GM10266 (cell line): ENCODE results near the gene NSRP1.
"Not testable (repeated sequence)": the region's sequence is repeated elsewhere in the genome, so short reads cannot be mapped to it uniquely, and the experiment has no call there.

ENCODE experiments used
- DNase-seq: peaks from one replicate; pipeline ENCODE4 v3.0.0; 2012; ENCODE audit errors: extremely low spot score
- TF ChIP-seq, protein P1 (sequence below): IDR thresholded peaks from 2 replicates; pipeline ENCODE4 v1.5.1; 2012; ENCODE audit warnings: mild to moderate bottlenecking, low read depth; ENCODE audit not compliant: control insufficient read depth, insufficient read depth; ENCODE audit errors: missing control alignments

NSRP1 gene

GRCh38 chr17:30124273-30124796 lies 7.7 kb downstream of the NSRP1 start:
- TF ChIP-seq, protein P1, sequence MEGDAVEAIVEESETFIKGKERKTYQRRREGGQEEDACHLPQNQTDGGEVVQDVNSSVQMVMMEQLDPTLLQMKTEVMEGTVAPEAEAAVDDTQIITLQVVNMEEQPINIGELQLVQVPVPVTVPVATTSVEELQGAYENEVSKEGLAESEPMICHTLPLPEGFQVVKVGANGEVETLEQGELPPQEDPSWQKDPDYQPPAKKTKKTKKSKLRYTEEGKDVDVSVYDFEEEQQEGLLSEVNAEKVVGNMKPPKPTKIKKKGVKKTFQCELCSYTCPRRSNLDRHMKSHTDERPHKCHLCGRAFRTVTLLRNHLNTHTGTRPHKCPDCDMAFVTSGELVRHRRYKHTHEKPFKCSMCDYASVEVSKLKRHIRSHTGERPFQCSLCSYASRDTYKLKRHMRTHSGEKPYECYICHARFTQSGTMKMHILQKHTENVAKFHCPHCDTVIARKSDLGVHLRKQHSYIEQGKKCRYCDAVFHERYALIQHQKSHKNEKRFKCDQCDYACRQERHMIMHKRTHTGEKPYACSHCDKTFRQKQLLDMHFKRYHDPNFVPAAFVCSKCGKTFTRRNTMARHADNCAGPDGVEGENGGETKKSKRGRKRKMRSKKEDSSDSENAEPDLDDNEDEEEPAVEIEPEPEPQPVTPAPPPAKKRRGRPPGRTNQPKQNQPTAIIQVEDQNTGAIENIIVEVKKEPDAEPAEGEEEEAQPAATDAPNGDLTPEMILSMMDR, result no peak
- DNase-seq, result no peak

DNA sequence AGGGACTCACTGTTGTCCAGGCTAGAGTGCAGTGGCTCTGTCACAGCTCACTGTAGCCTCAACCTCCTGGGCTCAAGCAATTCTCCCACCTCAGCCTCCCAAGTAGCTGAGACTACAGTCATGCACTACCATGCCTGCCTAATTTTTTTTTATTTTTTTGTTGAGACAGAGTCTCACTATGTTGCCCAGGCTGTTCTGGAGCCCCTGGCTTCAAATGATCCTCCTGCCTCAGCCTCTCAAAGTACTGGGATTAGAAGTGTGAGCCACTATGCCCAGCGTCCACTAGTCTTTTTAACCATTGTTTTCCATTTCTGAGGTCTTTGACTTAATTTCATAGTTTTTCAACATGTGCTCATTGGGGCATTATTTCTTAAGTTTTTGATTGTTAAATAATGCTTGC lies 13.5 kb downstream of the NSRP1 start:
- TF ChIP-seq, protein P1, result no peak
- DNase-seq, result no peak

GRCh38 chr17:30132615-30133014 lies 16.0 kb downstream of the NSRP1 start:
- TF ChIP-seq, protein P1, result no peak

GRCh38 chr17:30133197-30133596 lies 16.6 kb downstream of the NSRP1 start:
- TF ChIP-seq, protein P1, result no peak
- no peak for DNase-seq

More at GRCh38 chr17:30132615-30133014, 16.0 kb downstream of the NSRP1 start:
- DNase-seq, result no peak

DNA sequence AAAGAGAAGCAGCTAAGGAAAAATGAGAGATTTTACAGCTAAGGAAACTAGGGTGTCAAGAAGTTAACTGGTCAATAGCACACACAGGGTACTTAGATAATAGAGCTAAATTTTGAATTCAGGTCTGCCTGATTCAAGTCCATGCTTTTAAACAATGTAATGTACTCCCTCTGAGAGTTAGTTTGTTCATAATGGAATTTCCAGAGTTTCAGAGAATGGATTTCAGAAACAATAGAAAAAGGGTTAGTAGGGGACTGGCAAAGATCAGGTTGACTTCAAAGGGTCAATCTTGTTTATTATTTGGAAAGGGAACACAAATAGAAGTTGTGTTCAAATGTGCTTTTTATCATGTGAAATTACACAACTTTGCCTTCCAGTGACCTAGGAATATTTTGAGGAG lies 17.9 kb downstream of the NSRP1 start:
- DNase-seq, result no peak

GRCh38 chr17:30137158-30137557 lies 20.5 kb downstream of the NSRP1 start:
- DNase-seq, result no peak
- TF ChIP-seq, protein P1, result no peak

More for the DNA sequence above, 17.9 kb downstream of the NSRP1 start:
- TF ChIP-seq, protein P1, result no peak

DNA sequence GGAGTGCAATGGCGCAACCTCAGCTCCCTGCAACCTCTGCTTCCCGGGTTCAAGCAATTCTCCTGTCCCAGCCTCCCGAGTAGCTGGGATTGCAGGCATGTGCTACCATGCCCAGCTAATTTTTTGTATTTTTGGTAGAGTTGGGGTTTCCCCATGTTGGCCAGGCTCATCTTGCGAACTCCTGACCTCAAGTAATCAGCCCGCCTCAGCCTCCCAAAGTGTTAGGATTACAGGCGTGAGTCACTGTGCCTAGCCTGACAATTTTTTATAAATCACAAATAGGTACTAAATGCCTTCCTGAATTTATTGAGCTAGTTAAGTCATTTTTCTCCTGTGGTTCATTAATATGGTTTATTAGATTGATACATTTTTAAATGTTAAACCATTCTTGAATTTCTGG lies 31.2 kb downstream of the NSRP1 start:
- DNase-seq, result not testable (repeated sequence)

GRCh38 chr17:30148376-30148775 lies 31.8 kb downstream of the NSRP1 start:
- DNase-seq, result no peak
- TF ChIP-seq, protein P1, result no peak
